HL-60 (cell line): ENCODE results near the gene KATNB1.

Experiments used
- DNase-seq, 2 experiments: peaks; one replicate each; pipeline ENCODE4 v3.0.0-alpha.2; 2010 to 2020; ENCODE audit warnings: low read depth in 1 of 2, low spot score in 1 of 2
- H3K27ac ChIP-seq: fragments of 250-450 bp; sonication (Bioruptor Pico); replicated peaks from 2 replicates; pipeline ENCODE4 v1.5.1; 2020; ENCODE audit warnings: mild to moderate bottlenecking, moderate library complexity
- H3K27me3 ChIP-seq: fragments of 250-450 bp; sonication (Bioruptor Pico); 2 replicates; pipeline ENCODE4 v1.5.1; 2021; ENCODE audit warnings: mild to moderate bottlenecking, moderate library complexity; ENCODE audit not compliant: insufficient read depth, poor library complexity, severe bottlenecking
- H3K4me3 ChIP-seq: replicated peaks from 2 replicates; pipeline ENCODE4 v1.5.1; 2011; ENCODE audit warnings: mild to moderate bottlenecking, control low read depth, low read length; ENCODE audit not compliant: insufficient read depth
- GABPA ChIP-seq: IDR thresholded peaks from 2 replicates; pipeline ENCODE4 v1.6.1; 2012; ENCODE audit warnings: low read depth
- POLR2AphosphoS5 ChIP-seq: IDR thresholded peaks from 2 replicates; pipeline ENCODE4 v1.6.1; 2012; ENCODE audit warnings: low read depth
- SPI1 ChIP-seq: IDR thresholded peaks from 2 replicates; pipeline ENCODE4 v1.6.1; 2012; ENCODE audit warnings: low read depth, mild to moderate bottlenecking, borderline replicate concordance
- TF ChIP-seq, protein P1 (sequence below): IDR thresholded peaks from one replicate; pipeline ENCODE4 v1.5.1; 2011; ENCODE audit warnings: low read length, control low read depth, inconsistent platforms; ENCODE audit not compliant: insufficient read depth
- TF ChIP-seq, protein P2 (sequence below): IDR thresholded peaks from 2 replicates; pipeline ENCODE4 v1.6.1; 2012; ENCODE audit warnings: low read depth; ENCODE audit not compliant: insufficient replicate concordance

The KATNB1 gene

DNA sequence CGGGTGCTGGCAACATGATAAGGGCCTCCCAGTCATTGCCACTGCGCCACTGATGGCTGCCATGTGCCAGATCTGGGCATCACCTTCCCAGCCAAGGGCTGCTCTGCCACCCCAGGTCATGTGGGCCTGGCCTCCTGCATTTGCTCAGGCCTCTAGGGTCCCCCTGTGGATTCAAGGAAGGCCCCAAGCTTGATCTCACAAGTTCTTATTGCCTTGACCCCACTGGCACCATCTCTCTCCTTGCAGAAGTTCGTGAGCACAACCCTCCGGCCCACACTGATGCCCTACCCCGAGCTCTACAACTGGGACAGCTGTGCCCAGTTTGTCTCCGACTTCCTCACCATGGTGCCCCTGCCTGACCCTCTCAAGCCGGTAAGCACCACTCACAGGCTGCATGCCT, 35.7 kb upstream of the KATNB1 start:
- no peak overlapping the region for H3K27ac ChIP-seq
- no peaks in the 10 kb centered on the region for H3K27me3 ChIP-seq
- no peak for DNase-seq
- H3K4me3 ChIP-seq = no peak overlapping the region
- TF ChIP-seq SPI1 = no peak
- TF ChIP-seq, protein P1, sequence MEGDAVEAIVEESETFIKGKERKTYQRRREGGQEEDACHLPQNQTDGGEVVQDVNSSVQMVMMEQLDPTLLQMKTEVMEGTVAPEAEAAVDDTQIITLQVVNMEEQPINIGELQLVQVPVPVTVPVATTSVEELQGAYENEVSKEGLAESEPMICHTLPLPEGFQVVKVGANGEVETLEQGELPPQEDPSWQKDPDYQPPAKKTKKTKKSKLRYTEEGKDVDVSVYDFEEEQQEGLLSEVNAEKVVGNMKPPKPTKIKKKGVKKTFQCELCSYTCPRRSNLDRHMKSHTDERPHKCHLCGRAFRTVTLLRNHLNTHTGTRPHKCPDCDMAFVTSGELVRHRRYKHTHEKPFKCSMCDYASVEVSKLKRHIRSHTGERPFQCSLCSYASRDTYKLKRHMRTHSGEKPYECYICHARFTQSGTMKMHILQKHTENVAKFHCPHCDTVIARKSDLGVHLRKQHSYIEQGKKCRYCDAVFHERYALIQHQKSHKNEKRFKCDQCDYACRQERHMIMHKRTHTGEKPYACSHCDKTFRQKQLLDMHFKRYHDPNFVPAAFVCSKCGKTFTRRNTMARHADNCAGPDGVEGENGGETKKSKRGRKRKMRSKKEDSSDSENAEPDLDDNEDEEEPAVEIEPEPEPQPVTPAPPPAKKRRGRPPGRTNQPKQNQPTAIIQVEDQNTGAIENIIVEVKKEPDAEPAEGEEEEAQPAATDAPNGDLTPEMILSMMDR = no peak
- TF ChIP-seq, protein P2, sequence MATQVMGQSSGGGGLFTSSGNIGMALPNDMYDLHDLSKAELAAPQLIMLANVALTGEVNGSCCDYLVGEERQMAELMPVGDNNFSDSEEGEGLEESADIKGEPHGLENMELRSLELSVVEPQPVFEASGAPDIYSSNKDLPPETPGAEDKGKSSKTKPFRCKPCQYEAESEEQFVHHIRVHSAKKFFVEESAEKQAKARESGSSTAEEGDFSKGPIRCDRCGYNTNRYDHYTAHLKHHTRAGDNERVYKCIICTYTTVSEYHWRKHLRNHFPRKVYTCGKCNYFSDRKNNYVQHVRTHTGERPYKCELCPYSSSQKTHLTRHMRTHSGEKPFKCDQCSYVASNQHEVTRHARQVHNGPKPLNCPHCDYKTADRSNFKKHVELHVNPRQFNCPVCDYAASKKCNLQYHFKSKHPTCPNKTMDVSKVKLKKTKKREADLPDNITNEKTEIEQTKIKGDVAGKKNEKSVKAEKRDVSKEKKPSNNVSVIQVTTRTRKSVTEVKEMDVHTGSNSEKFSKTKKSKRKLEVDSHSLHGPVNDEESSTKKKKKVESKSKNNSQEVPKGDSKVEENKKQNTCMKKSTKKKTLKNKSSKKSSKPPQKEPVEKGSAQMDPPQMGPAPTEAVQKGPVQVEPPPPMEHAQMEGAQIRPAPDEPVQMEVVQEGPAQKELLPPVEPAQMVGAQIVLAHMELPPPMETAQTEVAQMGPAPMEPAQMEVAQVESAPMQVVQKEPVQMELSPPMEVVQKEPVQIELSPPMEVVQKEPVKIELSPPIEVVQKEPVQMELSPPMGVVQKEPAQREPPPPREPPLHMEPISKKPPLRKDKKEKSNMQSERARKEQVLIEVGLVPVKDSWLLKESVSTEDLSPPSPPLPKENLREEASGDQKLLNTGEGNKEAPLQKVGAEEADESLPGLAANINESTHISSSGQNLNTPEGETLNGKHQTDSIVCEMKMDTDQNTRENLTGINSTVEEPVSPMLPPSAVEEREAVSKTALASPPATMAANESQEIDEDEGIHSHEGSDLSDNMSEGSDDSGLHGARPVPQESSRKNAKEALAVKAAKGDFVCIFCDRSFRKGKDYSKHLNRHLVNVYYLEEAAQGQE = no peak
- no peak for TF ChIP-seq GABPA
- no peak for TF ChIP-seq POLR2AphosphoS5

DNA sequence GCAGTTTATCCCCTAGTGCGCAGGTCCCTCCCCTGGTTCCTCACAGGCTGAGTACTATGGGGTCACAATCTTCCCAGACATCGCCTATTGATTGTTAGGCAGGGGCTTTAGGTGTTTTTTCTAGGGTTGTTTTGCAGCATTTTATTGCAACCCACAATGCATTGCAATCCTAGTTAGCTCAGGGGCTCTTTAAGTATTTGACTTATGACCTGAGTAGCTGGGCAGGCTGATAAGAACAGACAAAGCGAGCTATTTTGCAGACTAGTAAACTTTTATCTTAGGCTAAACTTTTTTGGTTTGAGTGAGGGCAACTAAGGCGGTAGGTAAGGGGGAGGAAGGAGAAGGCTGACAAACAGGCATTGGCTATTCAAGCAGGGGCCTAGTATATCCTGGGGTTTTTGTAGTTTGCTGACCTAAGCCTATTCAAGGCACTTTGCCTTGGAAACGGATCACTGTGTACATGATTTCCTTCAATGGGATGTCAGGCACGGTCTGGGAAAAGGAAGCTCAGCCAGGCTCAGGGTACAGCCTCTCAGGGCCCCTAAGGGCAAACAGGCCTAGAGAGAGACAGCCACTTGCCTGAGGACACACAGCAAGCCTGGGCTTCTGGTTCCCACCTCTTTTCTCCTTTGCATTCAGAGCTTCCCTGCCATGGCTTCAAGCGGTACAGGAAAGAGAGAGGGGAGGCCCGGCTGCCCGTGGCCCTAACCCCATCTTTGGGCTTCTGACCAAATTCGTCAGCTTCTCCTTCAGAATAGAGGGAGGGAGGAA, 34.6 kb upstream of the KATNB1 start:
- TF ChIP-seq POLR2AphosphoS5 (no peak), SPI1 (no peak)
- H3K27me3 ChIP-seq = no peaks in the 10 kb centered on the region
- H3K27ac ChIP-seq = no peak overlapping the region
- H3K4me3 ChIP-seq = no peak overlapping the region
- DNase-seq = no peak

DNA sequence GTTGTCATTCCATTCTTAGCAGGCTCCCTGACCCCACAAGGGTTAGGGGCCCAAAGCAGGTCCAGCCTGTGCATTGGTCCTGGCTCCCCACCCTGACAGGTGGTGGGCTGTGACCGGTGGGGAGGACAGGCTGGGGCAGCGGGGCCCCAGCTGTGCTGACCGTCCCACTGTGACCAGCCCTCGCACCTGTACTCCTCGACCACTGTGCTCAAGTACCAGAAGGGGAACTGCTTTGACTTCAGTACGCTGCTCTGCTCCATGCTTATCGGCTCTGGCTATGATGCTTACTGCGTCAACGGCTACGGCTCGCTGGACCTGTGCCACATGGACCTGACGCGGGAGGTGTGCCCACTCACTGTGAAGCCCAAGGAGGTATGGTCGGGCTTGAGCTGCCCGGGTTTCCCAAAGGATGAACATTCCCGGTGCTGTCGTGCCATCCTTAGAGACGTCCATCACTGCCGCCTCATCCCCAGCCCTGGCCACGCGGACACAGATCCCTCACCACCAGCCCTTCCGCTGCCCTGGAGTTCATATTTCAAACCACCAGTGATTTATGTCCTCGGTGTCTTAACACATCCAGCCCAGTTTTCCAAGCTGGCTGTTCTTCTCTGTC, 33.7 kb upstream of the KATNB1 start:
- no peak for TF ChIP-seq SPI1
- TF ChIP-seq, protein P1 = no peak
- no peak for TF ChIP-seq POLR2AphosphoS5
- TF ChIP-seq, protein P2 = no peak
- no peak for TF ChIP-seq GABPA
- DNase-seq = no peak
- Histone ChIP-seq H3K4me3 (no peak overlapping the region), H3K27me3 (no peaks in the 10 kb centered on the region), H3K27ac (no peak overlapping the region)

DNA sequence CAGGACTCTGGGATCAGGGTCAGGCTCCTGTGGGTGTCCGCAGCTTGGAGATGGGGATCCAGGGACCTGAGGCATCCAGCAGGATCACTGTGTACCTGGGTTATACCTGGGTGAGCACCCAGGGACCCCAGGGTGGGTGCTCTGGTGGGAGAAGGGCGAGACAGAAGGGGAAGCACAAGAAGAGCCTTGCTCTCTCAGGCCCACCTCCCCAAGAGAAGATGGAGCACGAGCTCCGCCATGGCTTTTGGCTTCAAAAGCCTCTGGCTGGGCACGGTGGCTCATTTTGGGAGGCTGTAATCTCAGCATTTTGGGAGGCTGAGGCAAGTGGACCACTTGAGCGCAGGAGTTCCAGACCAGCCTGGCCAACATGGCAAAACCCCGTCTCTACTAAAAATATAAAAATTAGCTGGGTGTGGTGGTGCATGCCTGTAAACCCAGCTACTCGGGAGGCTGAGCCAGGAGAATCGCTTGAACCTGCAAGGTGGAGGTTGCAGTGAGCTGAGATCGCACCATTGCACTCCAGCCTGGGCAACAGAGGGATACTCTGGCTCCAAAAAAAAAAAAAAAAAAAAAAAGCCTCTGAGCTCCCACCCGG, 32.1 kb upstream of the KATNB1 start:
- no peaks in the 10 kb centered on the region for H3K27me3 ChIP-seq
- no peak overlapping the region for H3K4me3 ChIP-seq
- no peak for DNase-seq
- no peak for TF ChIP-seq POLR2AphosphoS5
- TF ChIP-seq, protein P1 = no peak
- TF ChIP-seq GABPA = no peak
- TF ChIP-seq, protein P2 = no peak
- TF ChIP-seq SPI1 = no peak
- no peak overlapping the region for H3K27ac ChIP-seq
